Endothelial cell of umbilical vein (primary cell): ENCODE data around the gene PDE6C.

ENCODE experiments used
- EZH2 ChIP-seq: IDR thresholded peaks from 2 replicates; pipeline ENCODE4 v1.6.1; 2012; ENCODE audit warnings: borderline replicate concordance, low read depth, mild to moderate bottlenecking, moderate library complexity, low read length, inconsistent platforms; ENCODE audit not compliant: severe bottlenecking
- FOS ChIP-seq: IDR thresholded peaks from 2 replicates; pipeline ENCODE4 v1.6.1; 2011; ENCODE audit warnings: mild to moderate bottlenecking, low read length, moderate library complexity, borderline replicate concordance; ENCODE audit not compliant: insufficient read depth
- GATA2 ChIP-seq: IDR thresholded peaks from 2 replicates; pipeline ENCODE4 v1.7.0; 2011; ENCODE audit warnings: low read depth, mild to moderate bottlenecking, moderate library complexity, mixed read lengths, low read length; ENCODE audit not compliant: insufficient read length, insufficient read depth
- POLR2A ChIP-seq: IDR thresholded peaks from 2 replicates; pipeline ENCODE4 v1.6.1; 2012; ENCODE audit warnings: low read depth, mild to moderate bottlenecking, control low read depth, low read length
- POLR2AphosphoS5 ChIP-seq: IDR thresholded peaks from 2 replicates; pipeline ENCODE4 v1.6.1; 2012; ENCODE audit warnings: low read depth, mild to moderate bottlenecking, control low read depth, low read length, moderate library complexity; ENCODE audit not compliant: insufficient read depth
- TF ChIP-seq, protein P1 (sequence below), 2 donors: IDR thresholded peaks; 1 replicate in 1 of 2; 2 replicates in 1 of 2; pipeline ENCODE4 v1.5.1; 2011; ENCODE audit warnings: low read length in 2 of 2, mild to moderate bottlenecking in 2 of 2, moderate library complexity in 2 of 2, control low read depth in 1 of 2, inconsistent platforms in 1 of 2, low read depth in 1 of 2; ENCODE audit not compliant: insufficient read depth in 1 of 2; ENCODE audit errors: extremely low read depth in 1 of 2

DNA sequence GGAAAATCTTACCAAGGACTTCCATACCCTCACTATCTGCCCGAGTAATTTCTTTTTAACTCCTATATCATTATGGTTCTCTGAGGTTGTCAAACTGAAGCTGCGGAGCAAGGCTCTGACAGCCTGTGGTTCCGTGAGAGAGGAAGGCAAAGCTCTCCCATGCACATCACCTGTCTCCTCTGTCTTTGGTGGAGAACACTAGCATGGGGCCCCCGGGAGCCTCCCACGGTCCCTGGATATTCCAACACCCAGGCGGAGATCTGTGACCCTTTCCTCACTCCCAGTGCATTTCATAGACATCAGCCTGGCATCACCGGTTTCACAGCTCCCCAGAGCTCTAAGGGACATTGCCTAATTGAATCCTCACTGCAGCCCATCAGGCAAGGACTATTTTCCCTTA is 21.7 kb upstream of the PDE6C start:
- TF ChIP-seq, protein P1, sequence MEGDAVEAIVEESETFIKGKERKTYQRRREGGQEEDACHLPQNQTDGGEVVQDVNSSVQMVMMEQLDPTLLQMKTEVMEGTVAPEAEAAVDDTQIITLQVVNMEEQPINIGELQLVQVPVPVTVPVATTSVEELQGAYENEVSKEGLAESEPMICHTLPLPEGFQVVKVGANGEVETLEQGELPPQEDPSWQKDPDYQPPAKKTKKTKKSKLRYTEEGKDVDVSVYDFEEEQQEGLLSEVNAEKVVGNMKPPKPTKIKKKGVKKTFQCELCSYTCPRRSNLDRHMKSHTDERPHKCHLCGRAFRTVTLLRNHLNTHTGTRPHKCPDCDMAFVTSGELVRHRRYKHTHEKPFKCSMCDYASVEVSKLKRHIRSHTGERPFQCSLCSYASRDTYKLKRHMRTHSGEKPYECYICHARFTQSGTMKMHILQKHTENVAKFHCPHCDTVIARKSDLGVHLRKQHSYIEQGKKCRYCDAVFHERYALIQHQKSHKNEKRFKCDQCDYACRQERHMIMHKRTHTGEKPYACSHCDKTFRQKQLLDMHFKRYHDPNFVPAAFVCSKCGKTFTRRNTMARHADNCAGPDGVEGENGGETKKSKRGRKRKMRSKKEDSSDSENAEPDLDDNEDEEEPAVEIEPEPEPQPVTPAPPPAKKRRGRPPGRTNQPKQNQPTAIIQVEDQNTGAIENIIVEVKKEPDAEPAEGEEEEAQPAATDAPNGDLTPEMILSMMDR (IDR thresholded peaks at IDR 0.05; ENCODE audit: extremely low read depth in 1 of 2, insufficient read depth in 1 of 2, low read depth in 1 of 2, low read length in 2 of 2) = no peak
- TF ChIP-seq GATA2 (no peak), POLR2A (no peak), POLR2AphosphoS5 (no peak), FOS (no peak), EZH2 (no peak)
